Measurements from ENCODE around the gene GPC3.

Gene GPC3

DNA sequence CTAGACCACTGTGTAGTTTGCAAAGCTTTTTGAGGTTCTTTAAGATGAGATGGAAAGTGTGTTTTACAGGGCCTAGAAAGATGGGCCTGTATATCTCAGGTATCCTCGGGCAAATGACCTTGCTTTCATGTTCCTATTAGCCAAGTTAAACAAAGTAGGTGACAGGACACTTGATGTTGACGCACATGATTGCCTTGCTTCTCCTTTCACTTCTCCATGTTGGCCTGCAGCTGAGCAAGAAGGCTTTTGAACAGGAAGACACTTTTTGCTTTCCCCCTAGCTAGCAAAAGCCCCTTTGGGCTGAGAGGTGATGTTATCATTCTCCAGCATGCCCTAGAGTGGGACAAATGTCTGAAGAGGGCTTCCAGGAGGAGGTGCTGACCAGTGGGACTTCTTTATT, 202.1 kb downstream of the GPC3 start:
- peak overlapping the region; percentile 46 for H3K4me3 ChIP-seq (ENCODE audit: low read length)
- H4K20me1 ChIP-seq (ENCODE audit: control insufficient read depth, insufficient read depth, low read depth, low read length), result no peaks in the 10 kb centered on the region
- H3K9me2 ChIP-seq (replicated peaks; ENCODE audit: control insufficient read depth, low read length), result no peaks in the 10 kb centered on the region
- no peaks in the 10 kb centered on the region for H3K36me3 ChIP-seq (ENCODE audit: control insufficient read depth, low read length)
- H3K27me3 ChIP-seq (ENCODE audit: control insufficient read depth, low read length), result no peaks in the 10 kb centered on the region
- peak overlapping the region; percentile 68 for H3K27ac ChIP-seq (ENCODE audit: low read depth, low read length)
- H3K9me3 ChIP-seq (ENCODE audit: control insufficient read depth, insufficient read depth, low read length), result no peaks in the 10 kb centered on the region
- H3K79me2 ChIP-seq (ENCODE audit: control insufficient read depth, low read length), result no peaks in the 10 kb centered on the region
- peak overlapping the region; percentile 59 for H3K4me2 ChIP-seq (ENCODE audit: low read length)
- peaks cover 47% of the 10 kb centered on the region for H3K4me1 ChIP-seq (ENCODE audit: control insufficient read depth, low read length)
- H3F3A ChIP-seq (ENCODE audit: control insufficient read depth, insufficient read depth), result no peaks in the 10 kb centered on the region
- TF ChIP-seq CTCF (IDR thresholded peaks at IDR 0.05; ENCODE audit: low read depth, low read length, poor library complexity, severe bottlenecking) (no peak), EZH2phosphoT487 (IDR thresholded peaks at IDR 0.05; ENCODE audit: borderline replicate concordance, low read length) (no peak)

DNA sequence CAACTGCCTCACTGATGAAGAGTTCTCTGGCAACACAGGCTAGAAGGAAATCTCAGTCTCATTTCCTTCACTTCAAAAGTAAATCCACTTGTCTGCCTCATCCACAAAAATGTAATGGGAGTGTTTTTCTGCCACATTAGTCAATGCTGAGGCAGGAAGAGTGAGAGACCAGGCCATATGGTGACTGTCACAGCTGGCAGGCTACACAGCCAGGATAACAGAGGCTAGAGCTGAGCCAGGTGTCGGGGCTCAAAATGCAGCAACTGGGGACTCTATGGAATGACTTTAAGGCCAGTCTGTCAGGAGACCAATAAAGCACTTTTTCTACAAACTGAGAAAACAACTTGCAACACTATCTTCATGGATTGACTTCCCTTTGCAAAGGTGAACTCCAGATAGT, 204.2 kb downstream of the GPC3 start:
- Histone ChIP-seq H4K20me1 (ENCODE audit: control insufficient read depth, insufficient read depth, low read depth, low read length) (no peaks in the 10 kb centered on the region), H3K4me2 (ENCODE audit: low read length) (no peak overlapping the region), H3K4me1 (ENCODE audit: control insufficient read depth, low read length) (peaks cover 32% of the 10 kb centered on the region), H3K79me2 (ENCODE audit: control insufficient read depth, low read length) (no peaks in the 10 kb centered on the region), H3K27ac (ENCODE audit: low read depth, low read length) (no peak overlapping the region), H3K27me3 (ENCODE audit: control insufficient read depth, low read length) (no peaks in the 10 kb centered on the region), H3K9me3 (ENCODE audit: control insufficient read depth, insufficient read depth, low read length) (no peaks in the 10 kb centered on the region), H3K4me3 (ENCODE audit: low read length) (no peak overlapping the region), H3K36me3 (ENCODE audit: control insufficient read depth, low read length) (no peaks in the 10 kb centered on the region), H3F3A (ENCODE audit: control insufficient read depth, insufficient read depth) (no peaks in the 10 kb centered on the region), H3K9me2 (replicated peaks; ENCODE audit: control insufficient read depth, low read length) (no peaks in the 10 kb centered on the region)
- TF ChIP-seq EZH2phosphoT487 (IDR thresholded peaks at IDR 0.05; ENCODE audit: borderline replicate concordance, low read length) (no peak), CTCF (IDR thresholded peaks at IDR 0.05; ENCODE audit: low read depth, low read length, poor library complexity, severe bottlenecking) (no peak)

- Histone ChIP-seq H3K36me3 (ENCODE audit: control insufficient read depth, low read length) (no peaks in the 10 kb centered on the region), H3K4me3 (ENCODE audit: low read length) (no peak overlapping the region), H4K20me1 (ENCODE audit: control insufficient read depth, insufficient read depth, low read depth, low read length) (no peaks in the 10 kb centered on the region), H3K9me2 (replicated peaks; ENCODE audit: control insufficient read depth, low read length) (no peaks in the 10 kb centered on the region), H3K9me3 (ENCODE audit: control insufficient read depth, insufficient read depth, low read length) (no peaks in the 10 kb centered on the region), H3K4me1 (ENCODE audit: control insufficient read depth, low read length) (no peaks in the 10 kb centered on the region), H3F3A (ENCODE audit: control insufficient read depth, insufficient read depth) (no peaks in the 10 kb centered on the region), H3K27ac (ENCODE audit: low read depth, low read length) (no peak overlapping the region), H3K27me3 (ENCODE audit: control insufficient read depth, low read length) (no peaks in the 10 kb centered on the region), H3K79me2 (ENCODE audit: control insufficient read depth, low read length) (no peaks in the 10 kb centered on the region), H3K4me2 (ENCODE audit: low read length) (no peak overlapping the region)
- TF ChIP-seq CTCF (IDR thresholded peaks at IDR 0.05; ENCODE audit: low read depth, low read length, poor library complexity, severe bottlenecking) (peak; percentile 54), EZH2phosphoT487 (IDR thresholded peaks at IDR 0.05; ENCODE audit: borderline replicate concordance, low read length) (no peak)
Observed at GRCh38 chrX:133776072-133776471, 209.3 kb downstream of the GPC3 start.

- no peaks in the 10 kb centered on the region for H3K79me2 ChIP-seq (ENCODE audit: control insufficient read depth, low read length)
- no peaks in the 10 kb centered on the region for H3K4me1 ChIP-seq (ENCODE audit: control insufficient read depth, low read length)
- no peaks in the 10 kb centered on the region for H4K20me1 ChIP-seq (ENCODE audit: control insufficient read depth, insufficient read depth, low read depth, low read length)
- no peaks in the 10 kb centered on the region for H3K36me3 ChIP-seq (ENCODE audit: control insufficient read depth, low read length)
- no peaks in the 10 kb centered on the region for H3F3A ChIP-seq (ENCODE audit: control insufficient read depth, insufficient read depth)
- no peak overlapping the region for H3K4me2 ChIP-seq (ENCODE audit: low read length)
- H3K9me3 ChIP-seq (ENCODE audit: control insufficient read depth, insufficient read depth, low read length), result no peaks in the 10 kb centered on the region
- no peaks in the 10 kb centered on the region for H3K9me2 ChIP-seq (replicated peaks; ENCODE audit: control insufficient read depth, low read length)
- TF ChIP-seq EZH2phosphoT487 (IDR thresholded peaks at IDR 0.05; ENCODE audit: borderline replicate concordance, low read length) (no peak), CTCF (IDR thresholded peaks at IDR 0.05; ENCODE audit: low read depth, low read length, poor library complexity, severe bottlenecking) (no peak)
- no peaks in the 10 kb centered on the region for H3K27me3 ChIP-seq (ENCODE audit: control insufficient read depth, low read length)
- H3K27ac ChIP-seq (ENCODE audit: low read depth, low read length), result no peak overlapping the region
- no peak overlapping the region for H3K4me3 ChIP-seq (ENCODE audit: low read length)
Observed at GRCh38 chrX:133774807-133775206, 210.6 kb downstream of the GPC3 start.

All from DOHH2 (cell line).